Common myeloid progenitor, CD34-positive (primary cell): ENCODE data around the gene ADARB1.

Source experiments
- CTCF ChIA-PET: fragments of 350-600 bp; sonication (Branson Sonifier 250); formaldehyde crosslinking; loops from one replicate; lab custom pipeline; 2021; ENCODE audit warnings: antibody characterized with exemption; lab: Charles Lee
- POLR2A ChIA-PET: fragments of 350-600 bp; sonication (Branson Sonifier 250); formaldehyde crosslinking; loops from one replicate; lab custom pipeline; 2021; ENCODE audit warnings: antibody characterized with exemption; lab: Charles Lee
- DNase-seq, 3 donors: peaks; one replicate each; pipeline versions ENCODE4 v3.0.0 to v3.0.0-alpha.2; 2013
- H3K27ac ChIP-seq, 2 experiments: 1 replicate in 1 of 2; 2 replicates in 1 of 2; pipeline ENCODE4 v1.7.0; 2013; ENCODE audit warnings: inconsistent platforms in 2 of 2, low read length in 2 of 2, mild to moderate bottlenecking in 2 of 2, low read depth in 1 of 2, moderate library complexity in 1 of 2; ENCODE audit not compliant: severe bottlenecking in 2 of 2, insufficient read depth in 1 of 2, poor library complexity in 1 of 2
- H3K27me3 ChIP-seq, 5 experiments: replicated peaks in 2 of 5; 1 replicate in 3 of 5; 2 replicates in 2 of 5; pipeline versions ENCODE4 v1.6.1 to v1.7.0; 2013; ENCODE audit warnings: low read length in 4 of 5, mild to moderate bottlenecking in 2 of 5, moderate library complexity in 2 of 5, inconsistent platforms in 1 of 5; ENCODE audit not compliant: insufficient read depth in 5 of 5, control insufficient read depth in 4 of 5
- H3K36me3 ChIP-seq, 4 experiments: 1 replicate in 2 of 4; 2 replicates in 2 of 4; pipeline versions ENCODE4 v1.6.1 to v1.7.0; 2013; ENCODE audit warnings: low read length in 3 of 4, control low read depth in 1 of 4, mild to moderate bottlenecking in 1 of 4; ENCODE audit not compliant: control insufficient read depth in 4 of 4, insufficient read depth in 4 of 4
- H3K4me1 ChIP-seq, 4 experiments: 1 replicate in 3 of 4; 2 replicates in 1 of 4; pipeline versions ENCODE4 v1.6.1 to v1.7.1; 2013; ENCODE audit warnings: low read length in 3 of 4, mild to moderate bottlenecking in 3 of 4, control low read depth in 1 of 4, inconsistent platforms in 1 of 4, moderate library complexity in 1 of 4; ENCODE audit not compliant: control insufficient read depth in 4 of 4, insufficient read depth in 4 of 4; ENCODE audit errors: control extremely low read depth in 1 of 4
- H3K4me3 ChIP-seq, 7 experiments: 1 replicate in 4 of 7; 2 replicates in 3 of 7; pipeline versions ENCODE4 v1.5.1 to v1.7.0; 2013; ENCODE audit warnings: mild to moderate bottlenecking in 7 of 7, low read length in 6 of 7, moderate library complexity in 6 of 7, inconsistent platforms in 2 of 7, low read depth in 2 of 7, control low read depth in 1 of 7; ENCODE audit not compliant: insufficient read depth in 4 of 7, control insufficient read depth in 1 of 7; ENCODE audit errors: extremely low read depth in 1 of 7
- H3K9me3 ChIP-seq, 5 experiments: 1 replicate in 4 of 5; 2 replicates in 1 of 5; pipeline versions ENCODE4 v1.6.1 to v1.7.1; 2013; ENCODE audit warnings: low read length in 4 of 5, mild to moderate bottlenecking in 2 of 5, inconsistent platforms in 1 of 5, low read depth in 1 of 5, moderate library complexity in 1 of 5; ENCODE audit not compliant: control insufficient read depth in 4 of 5, insufficient read depth in 2 of 5; ENCODE audit errors: control extremely low read depth in 1 of 5
- WGBS: methylation state at CpG from one replicate; pipeline ENCODE4 v1.1.5; 2013; ENCODE audit not compliant: insufficient coverage; 5-methylcytosine and 5-hydroxymethylcytosine counted together

Gene ADARB1

GRCh38 chr21:45182958-45183357, 108.6 kb downstream of the ADARB1 start:
- no CpG with 5 or more reads among the region's 1 CpG for WGBS
- H3K4me1 ChIP-seq: no peaks in the 10 kb centered on the region
- no peak overlapping the region for H3K27ac ChIP-seq
- H3K4me3 ChIP-seq: no peak overlapping the region
- no peaks in the 10 kb centered on the region for H3K27me3 ChIP-seq
- H3K36me3 ChIP-seq: peaks cover 17 to 48% (median 28%) of the 10 kb centered on the region in 4 experiments
- POLR2A ChIA-PET: interaction anchor here (0.6 kb wide), 1 partner anchor 388 kb away, joined by 3 read pairs; no protein-coding TSS in a partner anchor
- no peak for DNase-seq
- CTCF ChIA-PET: interaction anchor here (1.1 to 2.1 kb wide), 3 partner anchors 14 to 46 kb away, joined by 3 to 6 read pairs (median 6); no protein-coding TSS in a partner anchor
- peaks cover 0 to 23% (median 11%) of the 10 kb centered on the region in 5 experiments for H3K9me3 ChIP-seq

GRCh38 chr21:45183852-45184251, 109.5 kb downstream of the ADARB1 start:
- Histone ChIP-seq H3K4me3 (no peak overlapping the region), H3K4me1 (no peaks in the 10 kb centered on the region), H3K9me3 (peaks cover 3 to 30% (median 13%) of the 10 kb centered on the region in 5 experiments), H3K36me3 (peaks cover 17 to 55% (median 29%) of the 10 kb centered on the region in 4 experiments), H3K27me3 (no peaks in the 10 kb centered on the region), H3K27ac (no peak overlapping the region)
- ChIA-PET CTCF (no interaction called here), POLR2A (no interaction called here)
- WGBS: no CpG with 5 or more reads among the region's 2 CpGs
- DNase-seq: no peak

GRCh38 chr21:45184869-45185268, 110.5 kb downstream of the ADARB1 start:
- ChIA-PET CTCF (no interaction called here), POLR2A (no interaction called here)
- Histone ChIP-seq H3K27ac (no peak overlapping the region), H3K36me3 (peaks cover 22 to 61% (median 31%) of the 10 kb centered on the region in 4 experiments), H3K4me1 (no peaks in the 10 kb centered on the region), H3K27me3 (no peaks in the 10 kb centered on the region), H3K9me3 (peaks cover 5 to 39% (median 20%) of the 10 kb centered on the region in 5 experiments), H3K4me3 (no peak overlapping the region)
- WGBS: 98% methylated on average over 11 of the region's 11 CpGs
- DNase-seq: no peak

GRCh38 chr21:45186709-45187108, 112.3 kb downstream of the ADARB1 start:
- CTCF ChIA-PET: no interaction called here
- H3K4me1 ChIP-seq: no peaks in the 10 kb centered on the region
- no peaks in the 10 kb centered on the region for H3K27me3 ChIP-seq
- DNase-seq: no peak
- POLR2A ChIA-PET: no interaction called here
- peaks cover 21 to 68% (median 33%) of the 10 kb centered on the region in 4 experiments for H3K36me3 ChIP-seq
- H3K27ac ChIP-seq: no peak overlapping the region
- H3K4me3 ChIP-seq: no peak overlapping the region
- peaks cover 11 to 55% (median 22%) of the 10 kb centered on the region in 5 experiments for H3K9me3 ChIP-seq
- no CpG with 5 or more reads among the region's 1 CpG for WGBS

GRCh38 chr21:45187646-45188045, 113.3 kb downstream of the ADARB1 start:
- peak in 2 of 3 donors; percentile 29 to 42 for DNase-seq
- CTCF ChIA-PET: no interaction called here
- H3K27ac ChIP-seq: no peak overlapping the region
- no peak overlapping the region for H3K4me3 ChIP-seq
- POLR2A ChIA-PET: no interaction called here
- H3K27me3 ChIP-seq: no peaks in the 10 kb centered on the region
- WGBS: no CpG with 5 or more reads among the region's 1 CpG
- H3K9me3 ChIP-seq: peaks cover 11 to 62% (median 22%) of the 10 kb centered on the region in 5 experiments
- no peaks in the 10 kb centered on the region for H3K4me1 ChIP-seq
- H3K36me3 ChIP-seq: peaks cover 22 to 71% (median 34%) of the 10 kb centered on the region in 4 experiments

GRCh38 chr21:45190013-45190412, 115.6 kb downstream of the ADARB1 start:
- no peak overlapping the region for H3K4me3 ChIP-seq
- CTCF ChIA-PET: interaction anchor here (1.6 kb wide), 1 partner anchor 12 kb away, joined by 4 read pairs; no protein-coding TSS in a partner anchor

GRCh38 chr21:45192332-45192731, 118.0 kb downstream of the ADARB1 start:
- Histone ChIP-seq H3K27me3 (no peaks in the 10 kb centered on the region), H3K9me3 (peaks cover 11 to 45% (median 19%) of the 10 kb centered on the region in 5 experiments), H3K27ac (no peak overlapping the region), H3K4me3 (no peak overlapping the region), H3K36me3 (peaks cover 9 to 45% (median 13%) of the 10 kb centered on the region in 4 experiments), H3K4me1 (no peaks in the 10 kb centered on the region)
- no peak for DNase-seq
- ChIA-PET POLR2A (no interaction called here), CTCF (no interaction called here)
- WGBS: 100% methylated on average over 3 of the region's 3 CpGs

More at GRCh38 chr21:45190013-45190412, 115.6 kb downstream of the ADARB1 start:
- Histone ChIP-seq H3K27ac (no peak overlapping the region), H3K4me1 (no peaks in the 10 kb centered on the region), H3K27me3 (no peaks in the 10 kb centered on the region), H3K9me3 (peaks cover 11 to 62% (median 22%) of the 10 kb centered on the region in 5 experiments), H3K36me3 (peaks cover 20 to 68% (median 30%) of the 10 kb centered on the region in 4 experiments)
- WGBS: 100% methylated on average over 2 of the region's 2 CpGs
- POLR2A ChIA-PET: no interaction called here
- DNase-seq: peak in 1 of 3 donors; percentile 22
